AG04449 (cell line): ENCODE data around the gene DCAF6.

ENCODE experiments used
- CTCF ChIA-PET: fragments of 350-600 bp; formaldehyde crosslinking; extraction: SDS; loops from one replicate; lab custom pipeline; 2021; ENCODE audit warnings: antibody characterized with exemption; lab: Yijun Ruan, JAX
- POLR2A ChIA-PET: fragments of 400-600, 350-600 bp; formaldehyde crosslinking; extraction: SDS; loops from one replicate; lab custom pipeline; 2020; ENCODE audit warnings: antibody characterized with exemption, inconsistent platforms; lab: Yijun Ruan, JAX
- DNase-seq: peaks from one replicate; pipeline ENCODE4 v3.0.0-alpha.2; 2010; ENCODE audit warnings: low read depth, low spot score
- H3K4me3 ChIP-seq: 2 replicates; pipeline ENCODE4 v1.5.1; 2011; ENCODE audit warnings: low read depth, mild to moderate bottlenecking, control low read depth, low read length
- CTCF ChIP-seq: IDR thresholded peaks from one replicate; pipeline ENCODE4 v1.5.1; 2011; ENCODE audit warnings: mild to moderate bottlenecking, moderate library complexity, low read length, control low read depth, inconsistent platforms; ENCODE audit not compliant: insufficient read depth; ENCODE audit errors: missing control alignments

DCAF6 gene

GRCh38 chr1:167994560-167994959 lies 58.1 kb downstream of the DCAF6 start:
- DNase-seq, result no peak
- POLR2A ChIA-PET, result no interaction called here
- TF ChIP-seq CTCF, result no peak
- CTCF ChIA-PET, result no interaction called here
- H3K4me3 ChIP-seq, result no peak overlapping the region

- no peak for DNase-seq
- CTCF ChIA-PET, result no interaction called here
- POLR2A ChIA-PET, result no interaction called here
- H3K4me3 ChIP-seq, result no peak overlapping the region
- TF ChIP-seq CTCF, result no peak
Measured at GRCh38 chr1:167995038-167995437, 58.6 kb downstream of the DCAF6 start.

- ChIA-PET POLR2A (no interaction called here), CTCF (no interaction called here)
- TF ChIP-seq CTCF, result no peak
- H3K4me3 ChIP-seq, result no peak overlapping the region
- DNase-seq, result no peak
Measured at GRCh38 chr1:167996266-167996665, 59.8 kb downstream of the DCAF6 start.

GRCh38 chr1:167997037-167997575 lies 60.6 kb downstream of the DCAF6 start:
- TF ChIP-seq CTCF, result no peak
- DNase-seq, result no peak
- no peak overlapping the region for H3K4me3 ChIP-seq
- POLR2A ChIA-PET, result no interaction called here
- CTCF ChIA-PET, result no interaction called here

GRCh38 chr1:167999877-168000276 lies 63.4 kb downstream of the DCAF6 start:
- H3K4me3 ChIP-seq, result no peak overlapping the region
- no peak for TF ChIP-seq CTCF
- ChIA-PET POLR2A (no interaction called here), CTCF (no interaction called here)
- DNase-seq, result no peak

- DNase-seq, result no peak
- POLR2A ChIA-PET, result no interaction called here
- H3K4me3 ChIP-seq, result no peak overlapping the region
- CTCF ChIA-PET, result interaction anchor here (0.7 kb wide), 1 partner anchor 17 kb away, joined by 3 read pairs; no protein-coding TSS in a partner anchor
- TF ChIP-seq CTCF, result no peak
Measured at GRCh38 chr1:168000656-168001055, 64.2 kb downstream of the DCAF6 start.
